ENCODE results near the gene YWHAH.
"Not testable (repeated sequence)": the region's sequence is repeated elsewhere in the genome, so short reads cannot be mapped to it uniquely, and the experiment has no call there.

Gene YWHAH

DNA sequence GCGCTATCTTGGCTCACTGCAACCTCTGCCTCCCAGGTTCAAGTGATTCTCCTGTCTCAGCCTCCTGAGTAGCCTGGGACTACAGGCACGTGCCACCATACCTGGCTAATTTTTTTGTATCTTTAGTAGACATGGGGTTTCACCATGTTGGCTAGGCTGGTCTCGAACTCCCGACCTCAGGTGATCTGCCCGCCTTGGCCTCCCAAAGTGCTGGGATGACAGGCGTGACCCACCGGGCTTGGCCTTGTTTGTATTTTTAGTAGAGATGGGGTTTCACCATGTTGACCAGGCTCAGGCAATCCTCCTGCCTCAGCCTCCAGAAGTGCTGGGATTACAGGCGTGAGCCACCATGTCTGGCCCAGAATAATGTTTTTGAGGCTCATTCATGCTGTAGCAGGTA is 37.6 kb downstream of the YWHAH start:
- DNase-seq (ENCODE audit: low read depth in 2 of 2): not testable (repeated sequence)

- DNase-seq (ENCODE audit: low read depth in 2 of 2): no peak
Measured at GRCh38 chr22:31983911-31984656, 39.7 kb downstream of the YWHAH start.

GRCh38 chr22:31987218-31987617 is 42.9 kb downstream of the YWHAH start:
- DNase-seq (ENCODE audit: low read depth in 2 of 2): no peak

GRCh38 chr22:31991102-31991839 is 46.9 kb downstream of the YWHAH start:
- DNase-seq (ENCODE audit: low read depth in 2 of 2): no peak

GRCh38 chr22:31995046-31995445 is 50.7 kb downstream of the YWHAH start:
- DNase-seq (ENCODE audit: low read depth in 2 of 2): no peak

DNA sequence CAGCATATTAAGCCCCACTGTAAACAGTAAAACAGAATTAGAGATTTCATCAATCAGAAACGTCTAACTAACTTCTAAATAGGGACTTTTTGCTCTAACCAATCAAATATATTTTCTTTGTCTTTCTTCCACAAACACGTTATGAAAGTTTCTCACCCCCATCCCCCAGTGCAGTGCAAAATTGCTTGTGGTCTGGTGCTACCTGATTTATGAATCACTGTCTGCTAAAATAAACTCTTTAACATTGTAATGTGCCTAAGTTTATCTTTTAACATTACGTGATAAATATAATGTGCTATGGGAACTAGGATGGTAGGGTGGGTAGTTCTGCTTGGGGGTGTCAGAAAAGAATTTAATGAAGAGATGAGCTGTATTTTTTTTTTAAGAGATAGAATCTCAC is 51.5 kb downstream of the YWHAH start:
- no peak for DNase-seq (ENCODE audit: low read depth in 2 of 2)

- DNase-seq (ENCODE audit: low read depth in 2 of 2): no peak
Measured at GRCh38 chr22:31998784-31999385, 54.5 kb downstream of the YWHAH start.

DNA sequence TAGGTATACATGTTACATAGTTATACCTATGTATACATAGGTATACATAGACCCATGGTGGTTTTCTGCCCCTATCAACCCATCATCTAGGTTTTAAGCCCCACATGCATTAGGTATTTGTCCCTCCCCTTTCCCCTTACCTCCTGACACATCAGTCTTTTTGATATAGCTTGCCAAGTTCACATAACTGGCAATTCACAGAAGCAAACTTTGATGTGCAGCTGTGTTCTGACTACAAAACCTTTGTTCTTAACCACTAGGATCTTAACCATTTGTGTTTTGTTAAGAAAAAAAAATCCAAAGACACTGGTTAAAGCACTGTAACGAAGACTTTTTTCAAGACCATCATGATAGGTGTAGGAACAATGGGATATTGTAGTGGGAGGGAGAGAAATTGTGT is 55.8 kb downstream of the YWHAH start:
- no peak for DNase-seq (ENCODE audit: low read depth in 2 of 2)

GRCh38 chr22:32005453-32005852 is 61.1 kb downstream of the YWHAH start:
- no peak for DNase-seq (ENCODE audit: low read depth in 2 of 2)
